ENCODE data around the gene SOCS1. TPM values are rescaled to one million over a fixed set of nuclear protein-coding genes. Genes with fewer than 3 reads are reported as not detected.

SOCS1 gene
- total and polyA plus RNA-seq, 4 donors = 1.8 to 10.9 (median 2.3) TPM

GRCh38 chr16:11285842-11286241, 29.8 kb upstream of the SOCS1 start:
- Histone ChIP-seq H3K27ac (ENCODE audit: low read depth in 1 of 2, low read length in 2 of 2) (no peak overlapping the region), H3K4me1 (ENCODE audit: control insufficient read depth in 4 of 4, insufficient read depth in 4 of 4, low read length in 3 of 4) (no peaks in the 10 kb centered on the region), H3K9me3 (ENCODE audit: control insufficient read depth in 4 of 4, low read length in 3 of 4) (no peaks in the 10 kb centered on the region), H3K36me3 (ENCODE audit: control insufficient read depth in 4 of 4, insufficient read depth in 3 of 4, low read depth in 1 of 4, low read length in 3 of 4) (no peaks in the 10 kb centered on the region), H3K9ac (ENCODE audit: low read depth in 1 of 2, low read length in 2 of 2) (no peak overlapping the region), H3K27me3 (ENCODE audit: control insufficient read depth in 4 of 4, insufficient read depth in 4 of 4, low read length in 3 of 4) (no peaks in the 10 kb centered on the region), H3K4me3 (ENCODE audit: low read depth in 1 of 3, low read length in 3 of 3) (no peak overlapping the region)
- DNase-seq (ENCODE audit: low spot score) = no peak
- TF ChIP-seq YY1 (IDR thresholded peaks at IDR 0.05) = no peak
- no peak for TF ChIP-seq ZBTB33 (IDR thresholded peaks at IDR 0.05)
- TF ChIP-seq HNF4G (IDR thresholded peaks at IDR 0.05) = no peak
- no peak for TF ChIP-seq FOXA1 (IDR thresholded peaks at IDR 0.05)
- TF ChIP-seq JUND (IDR thresholded peaks at IDR 0.05) = no peak
- no peak for TF ChIP-seq REST (IDR thresholded peaks at IDR 0.05)
- TF ChIP-seq, protein P1, sequence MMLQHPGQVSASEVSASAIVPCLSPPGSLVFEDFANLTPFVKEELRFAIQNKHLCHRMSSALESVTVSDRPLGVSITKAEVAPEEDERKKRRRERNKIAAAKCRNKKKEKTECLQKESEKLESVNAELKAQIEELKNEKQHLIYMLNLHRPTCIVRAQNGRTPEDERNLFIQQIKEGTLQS (IDR thresholded peaks at IDR 0.05) = no peak
- TF ChIP-seq, protein P2, sequence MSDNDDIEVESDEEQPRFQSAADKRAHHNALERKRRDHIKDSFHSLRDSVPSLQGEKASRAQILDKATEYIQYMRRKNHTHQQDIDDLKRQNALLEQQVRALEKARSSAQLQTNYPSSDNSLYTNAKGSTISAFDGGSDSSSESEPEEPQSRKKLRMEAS (IDR thresholded peaks at IDR 0.05) = no peak
- no peak for TF ChIP-seq TAF1 (conservative IDR thresholded peaks at IDR 0.05)
- TF ChIP-seq FOXA2 (IDR thresholded peaks at IDR 0.05) = no peak
- no peak for TF ChIP-seq EGR1 (IDR thresholded peaks at IDR 0.05; ENCODE audit: low read depth in 2 of 2)
- no peak for TF ChIP-seq HNF4A (conservative IDR thresholded peaks at IDR 0.05)
- no peak for TF ChIP-seq NR2F2 (IDR thresholded peaks at IDR 0.05)
- no peak for TF ChIP-seq GABPA (IDR thresholded peaks at IDR 0.05 in 1 of 2, conservative IDR thresholded peaks at IDR 0.05 in 1 of 2)
- TF ChIP-seq, protein P3, sequence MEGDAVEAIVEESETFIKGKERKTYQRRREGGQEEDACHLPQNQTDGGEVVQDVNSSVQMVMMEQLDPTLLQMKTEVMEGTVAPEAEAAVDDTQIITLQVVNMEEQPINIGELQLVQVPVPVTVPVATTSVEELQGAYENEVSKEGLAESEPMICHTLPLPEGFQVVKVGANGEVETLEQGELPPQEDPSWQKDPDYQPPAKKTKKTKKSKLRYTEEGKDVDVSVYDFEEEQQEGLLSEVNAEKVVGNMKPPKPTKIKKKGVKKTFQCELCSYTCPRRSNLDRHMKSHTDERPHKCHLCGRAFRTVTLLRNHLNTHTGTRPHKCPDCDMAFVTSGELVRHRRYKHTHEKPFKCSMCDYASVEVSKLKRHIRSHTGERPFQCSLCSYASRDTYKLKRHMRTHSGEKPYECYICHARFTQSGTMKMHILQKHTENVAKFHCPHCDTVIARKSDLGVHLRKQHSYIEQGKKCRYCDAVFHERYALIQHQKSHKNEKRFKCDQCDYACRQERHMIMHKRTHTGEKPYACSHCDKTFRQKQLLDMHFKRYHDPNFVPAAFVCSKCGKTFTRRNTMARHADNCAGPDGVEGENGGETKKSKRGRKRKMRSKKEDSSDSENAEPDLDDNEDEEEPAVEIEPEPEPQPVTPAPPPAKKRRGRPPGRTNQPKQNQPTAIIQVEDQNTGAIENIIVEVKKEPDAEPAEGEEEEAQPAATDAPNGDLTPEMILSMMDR (IDR thresholded peaks at IDR 0.05; ENCODE audit: low read depth, low read length, missing input control) = no peak
- TF ChIP-seq SP1 (IDR thresholded peaks at IDR 0.05) = no peak
- TF ChIP-seq RXRA (IDR thresholded peaks at IDR 0.05) = no peak
- 80% methylated on average over 2 of the region's 2 CpGs for WGBS

- Histone ChIP-seq H3K27me3 (ENCODE audit: control insufficient read depth in 4 of 4, insufficient read depth in 4 of 4, low read length in 3 of 4) (no peaks in the 10 kb centered on the region), H3K9me3 (ENCODE audit: control insufficient read depth in 4 of 4, low read length in 3 of 4) (no peaks in the 10 kb centered on the region), H3K4me1 (ENCODE audit: control insufficient read depth in 4 of 4, insufficient read depth in 4 of 4, low read length in 3 of 4) (peaks cover 2 to 12% (median 10%) of the 10 kb centered on the region in 4 donors), H3K27ac (ENCODE audit: low read depth in 1 of 2, low read length in 2 of 2) (no peak overlapping the region), H3K9ac (ENCODE audit: low read depth in 1 of 2, low read length in 2 of 2) (no peak overlapping the region), H3K36me3 (ENCODE audit: control insufficient read depth in 4 of 4, insufficient read depth in 3 of 4, low read depth in 1 of 4, low read length in 3 of 4) (no peaks in the 10 kb centered on the region), H3K4me3 (ENCODE audit: low read depth in 1 of 3, low read length in 3 of 3) (no peak overlapping the region)
- 81% methylated on average over 4 of the region's 4 CpGs for WGBS
- no peak for DNase-seq (ENCODE audit: low spot score)
- no peak for TF ChIP-seq HNF4G (IDR thresholded peaks at IDR 0.05)
Observed at GRCh38 chr16:11283820-11284248, 27.8 kb upstream of the SOCS1 start.

Measured in liver (tissue), 9 donors.